Muscle layer of colon (tissue), 2 donors: ENCODE data around the gene GTF2H2C.
"Not testable (repeated sequence)": the region's sequence is repeated elsewhere in the genome, so short reads cannot be mapped to it uniquely, and the experiment has no call there.

Source experiments
- H3K27ac ChIP-seq: one replicate; pipeline ENCODE4 v1.7.0; 2013; ENCODE audit warnings: low read depth, mild to moderate bottlenecking, low read length, moderate library complexity
- H3K27me3 ChIP-seq, 2 donors: one replicate each; pipeline ENCODE4 v1.7.0; 2013; ENCODE audit warnings: low read length in 2 of 2, mild to moderate bottlenecking in 2 of 2; ENCODE audit not compliant: insufficient read depth in 2 of 2, control insufficient read depth in 1 of 2
- H3K36me3 ChIP-seq: one replicate; pipeline ENCODE4 v1.7.0; 2013; ENCODE audit warnings: mild to moderate bottlenecking, low read length; ENCODE audit not compliant: insufficient read depth
- H3K4me1 ChIP-seq: one replicate; pipeline ENCODE4 v1.7.0; 2013; ENCODE audit warnings: mild to moderate bottlenecking, low read length; ENCODE audit not compliant: insufficient read depth
- H3K4me3 ChIP-seq, 2 donors: one replicate each; pipeline ENCODE4 v1.7.0; 2013; ENCODE audit warnings: low read length in 2 of 2, low read depth in 1 of 2, mild to moderate bottlenecking in 1 of 2, moderate library complexity in 1 of 2
- H3K9ac ChIP-seq: one replicate; pipeline ENCODE4 v1.7.0; 2013; ENCODE audit warnings: low read length
- H3K9me3 ChIP-seq: one replicate; pipeline ENCODE4 v1.7.0; 2013; ENCODE audit warnings: mild to moderate bottlenecking, low read length
- donor health status: abdominal sarcoma.
- donor health status: Adenocarcinoma of cecum.

GTF2H2C gene

DNA sequence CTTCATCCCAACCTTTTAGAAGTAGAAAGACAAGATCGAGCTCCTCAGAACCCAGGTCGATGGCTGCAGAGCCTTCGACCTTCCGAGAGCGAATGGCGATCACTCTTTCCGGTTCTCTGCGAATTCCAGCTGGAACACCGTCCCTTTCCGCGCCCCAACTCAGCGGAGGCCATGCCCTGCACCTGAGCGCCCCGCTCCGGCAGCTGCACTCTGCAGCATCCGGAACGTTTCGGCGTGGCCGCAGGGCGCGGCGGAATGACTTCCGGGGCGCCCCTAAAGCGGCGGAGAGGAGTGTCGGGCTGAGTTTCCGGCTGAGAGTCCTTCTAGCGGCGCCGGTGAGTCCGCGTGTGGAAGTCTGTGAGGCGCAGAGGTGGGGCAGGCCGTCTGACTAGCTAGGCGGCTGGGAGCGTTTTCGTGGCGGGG is at the start of gene GTF2H2C:
Gene GTF2H2C (plus strand): TSS at position 284 of the 423 bp plus-strand sequence. CDS start 4,942 bp downstream, outside the sequence.
- not testable (repeated sequence) for H3K9me3 ChIP-seq, H3K36me3 ChIP-seq, H3K9ac ChIP-seq, H3K27ac ChIP-seq, H3K4me1 ChIP-seq, H3K27me3 ChIP-seq
- H3K4me3 ChIP-seq = peak within 1 kb of the TSS in 1 of 2 donors; percentile 43

DNA sequence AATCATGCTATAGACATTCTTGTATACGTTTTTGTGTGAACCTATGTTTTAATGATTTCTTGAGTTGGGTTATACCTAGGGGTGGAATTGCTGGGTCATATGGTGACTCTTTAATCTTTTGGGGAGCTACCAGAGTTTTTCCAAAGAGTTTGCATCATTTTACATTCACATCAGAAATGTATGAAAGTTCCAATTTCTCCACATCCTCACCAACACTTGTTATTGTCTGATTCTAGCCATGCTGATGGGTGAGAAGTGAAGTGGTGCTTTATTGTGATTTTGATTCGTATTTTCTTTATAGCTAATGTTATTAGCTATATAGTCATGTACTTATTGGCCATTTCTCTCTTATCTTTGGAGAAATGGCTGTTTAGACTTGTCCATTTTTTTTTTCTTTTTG is 49.3 kb upstream of the GTF2H2C start:
- H3K27me3 ChIP-seq = no peaks in the 10 kb centered on the region
- H3K4me3 ChIP-seq = no peak overlapping the region
- H3K27ac ChIP-seq = no peak overlapping the region
- no peak overlapping the region for H3K9ac ChIP-seq
- no peaks in the 10 kb centered on the region for H3K36me3 ChIP-seq
- no peaks in the 10 kb centered on the region for H3K4me1 ChIP-seq
- no peaks in the 10 kb centered on the region for H3K9me3 ChIP-seq

DNA sequence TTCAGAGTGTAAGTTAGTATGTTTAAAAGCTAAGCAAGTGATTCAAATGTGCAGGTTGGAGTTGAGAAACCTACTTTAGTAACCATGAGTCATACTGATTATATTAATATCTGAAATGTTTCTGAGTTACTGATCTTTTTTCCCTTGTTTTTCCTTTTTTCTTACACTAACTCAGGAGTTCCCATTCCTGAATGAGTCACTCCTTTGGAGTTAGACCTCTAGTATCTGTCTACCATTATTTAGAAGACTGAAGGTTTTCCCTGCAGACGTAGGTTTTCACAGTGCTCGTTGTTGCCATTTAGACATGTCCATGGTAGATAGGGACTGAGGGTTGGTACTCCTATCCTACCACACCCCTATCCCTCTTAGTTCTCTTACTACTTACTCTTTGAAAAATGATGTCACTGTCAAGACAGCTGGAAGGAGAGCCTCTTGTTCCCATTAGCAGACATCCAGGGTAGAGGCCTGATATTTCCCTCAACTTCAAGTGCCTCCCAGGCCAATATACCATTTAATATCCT is 47.2 kb upstream of the GTF2H2C start:
- no peak overlapping the region for H3K27ac ChIP-seq
- no peaks in the 10 kb centered on the region for H3K36me3 ChIP-seq
- H3K4me1 ChIP-seq = no peaks in the 10 kb centered on the region
- H3K4me3 ChIP-seq = no peak overlapping the region
- no peaks in the 10 kb centered on the region for H3K9me3 ChIP-seq
- no peaks in the 10 kb centered on the region for H3K27me3 ChIP-seq
- no peak overlapping the region for H3K9ac ChIP-seq

DNA sequence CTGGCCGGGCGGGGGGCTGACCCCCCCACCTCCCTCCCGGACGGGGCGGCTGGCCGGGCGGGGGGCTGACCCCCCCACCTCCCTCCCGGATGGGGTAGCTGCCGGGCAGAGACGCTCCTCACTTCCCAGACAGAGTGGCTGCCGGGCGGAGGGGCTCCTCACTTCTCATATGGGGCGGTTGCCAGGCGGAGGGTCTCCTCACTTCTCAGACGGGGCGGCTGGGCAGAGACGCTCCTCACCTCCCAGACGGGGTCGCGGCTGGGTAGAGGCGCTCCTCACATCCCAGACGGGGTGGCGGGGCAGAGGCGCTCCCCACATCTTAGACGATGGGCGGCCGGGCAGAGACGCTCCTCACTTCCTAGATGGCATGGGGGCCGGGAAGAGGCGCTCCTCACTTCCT is 44.4 kb upstream of the GTF2H2C start:
- H3K27ac ChIP-seq, H3K36me3 ChIP-seq, H3K4me3 ChIP-seq, H3K27me3 ChIP-seq, H3K9me3 ChIP-seq, H3K9ac ChIP-seq, H3K4me1 ChIP-seq: not testable (repeated sequence)

DNA sequence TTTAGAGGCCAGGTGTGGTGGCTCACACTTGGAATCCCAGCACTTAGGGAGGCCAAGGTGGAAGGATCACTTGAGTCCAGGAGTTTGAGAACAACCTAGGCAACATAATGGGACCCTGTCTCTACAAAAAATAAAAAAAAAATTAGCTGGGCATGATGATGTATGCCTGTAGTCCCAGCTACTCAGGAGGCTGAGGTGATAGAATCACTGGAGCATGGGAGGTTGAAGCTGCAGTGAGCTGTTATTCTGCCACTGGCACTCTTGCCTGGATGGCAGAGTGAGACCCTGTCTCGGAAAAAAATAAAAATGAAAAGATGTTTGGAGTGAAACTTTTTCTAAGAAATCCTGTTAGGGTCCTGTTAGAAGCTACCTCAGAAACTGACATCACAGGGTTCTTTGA is 43.2 kb upstream of the GTF2H2C start:
- no peak overlapping the region for H3K4me3 ChIP-seq
- H3K27me3 ChIP-seq = no peaks in the 10 kb centered on the region
- no peaks in the 10 kb centered on the region for H3K36me3 ChIP-seq
- H3K9ac ChIP-seq = no peak overlapping the region
- H3K4me1 ChIP-seq = no peaks in the 10 kb centered on the region
- no peak overlapping the region for H3K27ac ChIP-seq
- H3K9me3 ChIP-seq = no peaks in the 10 kb centered on the region

DNA sequence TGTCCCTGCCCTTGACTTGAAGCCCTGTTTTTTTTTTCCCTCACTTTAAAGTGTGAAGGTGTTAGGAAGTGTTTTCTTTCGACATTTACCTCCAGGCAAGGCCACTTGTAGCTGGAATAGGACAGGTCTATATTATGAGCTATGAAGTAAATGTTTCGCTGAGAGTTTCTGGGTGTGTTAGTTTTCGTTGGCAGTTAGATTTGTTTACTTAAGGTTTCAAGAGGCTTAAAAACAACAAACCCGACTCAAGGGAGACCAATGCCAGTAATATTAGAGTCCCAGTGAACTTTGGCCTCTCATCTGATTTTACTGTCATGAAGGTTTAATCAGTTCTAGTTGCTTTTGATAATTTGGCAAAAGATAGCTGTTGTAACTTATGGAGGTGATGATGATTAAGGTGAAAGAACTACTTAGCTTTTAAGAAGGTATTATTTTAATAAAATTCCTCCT is 42.2 kb upstream of the GTF2H2C start:
- H3K36me3 ChIP-seq = no peaks in the 10 kb centered on the region
- no peaks in the 10 kb centered on the region for H3K4me1 ChIP-seq
- no peak overlapping the region for H3K4me3 ChIP-seq
- H3K9me3 ChIP-seq = no peaks in the 10 kb centered on the region
- H3K27ac ChIP-seq = no peak overlapping the region
- no peak overlapping the region for H3K9ac ChIP-seq
- no peaks in the 10 kb centered on the region for H3K27me3 ChIP-seq

DNA sequence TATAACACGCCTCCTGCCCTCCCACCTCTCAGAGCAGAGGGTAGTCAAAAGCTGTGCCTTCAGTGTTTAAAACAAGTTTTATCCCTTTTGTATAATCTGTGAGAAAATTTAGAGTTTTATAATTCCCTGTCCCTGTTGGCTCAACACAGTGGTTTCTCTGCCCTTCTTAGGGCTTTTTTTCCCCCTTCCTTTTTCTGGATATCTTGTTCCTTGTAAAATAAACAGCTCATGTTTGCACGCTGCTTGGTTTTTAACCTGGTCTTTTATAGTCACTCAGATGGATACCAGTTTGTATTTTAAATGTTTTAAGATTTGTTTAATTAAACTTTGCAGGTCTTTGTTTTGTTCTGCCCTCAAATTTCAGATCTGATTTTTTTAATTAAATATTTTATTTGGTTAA is 40.7 kb upstream of the GTF2H2C start:
- Histone ChIP-seq H3K9ac (no peak overlapping the region), H3K27ac (no peak overlapping the region), H3K9me3 (no peaks in the 10 kb centered on the region), H3K36me3 (no peaks in the 10 kb centered on the region), H3K4me3 (no peak overlapping the region), H3K4me1 (no peaks in the 10 kb centered on the region), H3K27me3 (no peaks in the 10 kb centered on the region)

DNA sequence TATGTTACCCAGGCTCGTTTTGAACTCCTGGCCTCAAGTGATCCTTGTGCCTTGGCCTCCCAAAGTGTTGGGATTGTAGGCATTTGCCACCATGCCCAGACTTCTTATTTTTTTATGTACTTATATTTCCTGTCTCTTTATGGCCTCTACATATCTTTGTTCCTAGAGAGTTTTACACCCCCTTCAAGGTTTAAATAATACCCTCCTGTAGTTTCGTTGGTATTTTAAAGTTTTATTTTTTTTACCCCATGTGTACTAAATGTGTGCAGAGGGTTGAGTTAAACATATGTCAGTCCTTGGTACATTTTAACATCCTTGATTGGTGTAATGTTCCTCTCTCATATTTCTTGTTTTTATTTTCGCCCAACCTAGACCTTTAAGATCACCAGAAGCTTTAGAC is 38.0 kb upstream of the GTF2H2C start:
- Histone ChIP-seq H3K4me1 (no peaks in the 10 kb centered on the region), H3K36me3 (no peaks in the 10 kb centered on the region), H3K9me3 (no peaks in the 10 kb centered on the region), H3K27me3 (no peaks in the 10 kb centered on the region), H3K4me3 (no peak overlapping the region), H3K27ac (no peak overlapping the region), H3K9ac (no peak overlapping the region)

DNA sequence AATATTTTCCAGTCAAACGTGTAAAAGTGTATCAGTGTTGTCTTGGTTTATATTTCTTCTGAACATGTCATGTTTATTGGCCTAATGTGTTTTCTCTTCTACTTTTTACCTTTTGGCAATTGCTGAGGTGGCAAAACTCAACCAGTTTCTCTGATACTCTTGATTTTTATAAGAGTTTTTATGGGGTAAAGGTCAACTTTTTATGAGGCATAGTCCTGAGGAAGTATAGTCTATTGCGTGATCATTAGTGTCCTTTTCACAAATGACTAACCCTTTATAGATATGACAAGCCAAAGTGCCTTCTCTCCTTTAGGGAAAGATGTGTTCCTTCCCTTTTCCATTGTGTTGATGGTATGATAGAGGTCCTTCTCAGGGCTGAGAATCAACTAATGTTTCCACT is 34.5 kb upstream of the GTF2H2C start:
- no peaks in the 10 kb centered on the region for H3K27me3 ChIP-seq
- H3K9me3 ChIP-seq = no peaks in the 10 kb centered on the region
- H3K27ac ChIP-seq = no peak overlapping the region
- H3K9ac ChIP-seq = no peak overlapping the region
- no peak overlapping the region for H3K4me3 ChIP-seq
- H3K36me3 ChIP-seq = no peaks in the 10 kb centered on the region
- no peaks in the 10 kb centered on the region for H3K4me1 ChIP-seq

DNA sequence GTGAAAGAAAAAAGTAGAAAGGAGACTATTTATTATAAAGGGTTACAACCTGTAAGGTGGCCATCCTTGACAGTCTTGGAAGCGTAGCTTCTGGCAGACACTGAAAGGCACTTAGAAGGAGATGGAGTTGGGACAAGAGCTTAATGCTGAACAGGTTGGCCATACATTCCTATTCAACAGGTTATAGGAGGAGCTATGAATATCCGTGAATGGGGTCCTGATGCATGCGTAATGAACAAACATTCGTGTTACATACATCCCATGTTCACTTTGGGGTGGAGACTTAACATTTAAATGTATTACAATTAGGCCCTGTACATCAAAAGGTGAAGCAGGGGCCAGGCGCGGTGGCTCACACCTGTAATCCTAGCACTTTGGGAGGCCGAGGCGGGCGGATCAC is 33.3 kb upstream of the GTF2H2C start:
- H3K36me3 ChIP-seq = no peaks in the 10 kb centered on the region
- no peak overlapping the region for H3K4me3 ChIP-seq
- no peaks in the 10 kb centered on the region for H3K9me3 ChIP-seq
- H3K27me3 ChIP-seq = no peaks in the 10 kb centered on the region
- H3K9ac ChIP-seq = no peak overlapping the region
- no peak overlapping the region for H3K27ac ChIP-seq
- no peaks in the 10 kb centered on the region for H3K4me1 ChIP-seq

DNA sequence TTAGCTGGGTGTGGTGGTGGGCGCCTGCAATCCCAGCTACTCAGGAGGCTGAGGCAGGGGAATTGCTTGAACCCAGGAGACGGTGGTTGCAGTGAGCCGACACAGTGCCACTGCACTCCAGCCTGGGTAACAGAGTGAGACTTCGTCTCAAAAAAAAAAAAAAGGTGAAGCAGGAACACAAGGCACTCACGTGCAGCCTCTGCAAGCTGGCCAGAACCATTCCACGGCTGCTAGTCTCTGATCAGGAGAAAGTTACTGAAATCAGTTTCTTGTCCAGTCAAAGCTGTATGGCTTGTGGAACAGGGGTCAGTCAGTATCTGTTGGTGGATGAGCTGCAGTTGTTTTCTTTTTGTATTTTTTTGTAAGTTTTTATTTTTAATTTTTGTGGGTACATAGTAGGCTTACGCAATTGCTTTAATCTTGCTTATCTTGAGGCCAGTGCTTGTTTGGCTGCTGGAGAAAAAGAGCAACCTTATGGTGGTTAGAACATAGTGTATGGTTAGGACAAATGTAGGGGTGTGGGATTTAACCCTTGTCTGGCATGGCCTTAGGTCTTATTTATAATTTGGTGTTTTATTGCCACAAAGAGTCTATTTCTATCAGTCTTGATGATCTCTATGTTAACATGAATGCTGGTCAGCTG is 32.7 kb upstream of the GTF2H2C start:
- no peaks in the 10 kb centered on the region for H3K27me3 ChIP-seq
- H3K4me1 ChIP-seq = no peaks in the 10 kb centered on the region
- H3K4me3 ChIP-seq = no peak overlapping the region
- H3K27ac ChIP-seq = no peak overlapping the region
- H3K9ac ChIP-seq = no peak overlapping the region
- H3K36me3 ChIP-seq = no peaks in the 10 kb centered on the region
- no peaks in the 10 kb centered on the region for H3K9me3 ChIP-seq

DNA sequence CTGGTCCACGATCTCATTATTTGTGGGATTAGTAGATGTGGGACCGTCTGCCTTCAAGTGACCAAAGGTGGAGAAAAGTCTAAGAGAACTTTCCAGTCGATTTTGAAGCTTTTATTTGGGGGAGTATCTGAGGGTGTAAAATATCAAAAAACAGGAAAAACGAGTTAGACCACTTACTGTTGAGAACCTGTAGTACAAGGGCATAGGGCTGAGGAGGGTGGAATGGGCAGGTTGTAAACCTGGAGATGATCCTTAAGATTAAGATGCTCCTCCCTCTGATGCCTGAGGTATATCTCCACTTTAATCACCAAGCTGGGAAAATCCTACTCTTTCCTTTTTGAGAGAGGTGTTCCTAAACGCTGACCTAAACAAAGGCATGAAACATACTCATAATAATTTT is 32.0 kb upstream of the GTF2H2C start:
- H3K4me3 ChIP-seq = no peak overlapping the region
- H3K36me3 ChIP-seq = no peaks in the 10 kb centered on the region
- no peaks in the 10 kb centered on the region for H3K4me1 ChIP-seq
- no peak overlapping the region for H3K9ac ChIP-seq
- no peaks in the 10 kb centered on the region for H3K27me3 ChIP-seq
- H3K9me3 ChIP-seq = no peaks in the 10 kb centered on the region
- H3K27ac ChIP-seq = no peak overlapping the region
